Epithelial cell of prostate (primary cell): ENCODE data around the gene MED20.
"Not testable (repeated sequence)": the region's sequence is repeated elsewhere in the genome, so short reads cannot be mapped to it uniquely, and the experiment has no call there.

ENCODE experiments used
- DNase-seq: peaks from one replicate; pipeline ENCODE4 v3.0.0-alpha.2; 2011; ENCODE audit warnings: low read depth, low spot score
- H3K27ac ChIP-seq: fragments of 450-650 bp; 2 replicates; pipeline ENCODE4 v1.5.1; 2017; ENCODE audit warnings: mild to moderate bottlenecking

MED20 gene

GRCh38 chr6:41920921-41921711, at the start of gene MED20, which contains the start of gene BYSL:
MED20 (minus strand) TSS chr6:41921139; CDS start chr6:41921018, 121 bp downstream.
BYSL (plus strand) TSS chr6:41921499; CDS start chr6:41921563, 64 bp downstream.
- peak; percentile 83 for DNase-seq
- H3K27ac ChIP-seq: peak within 1 kb of the TSS; percentile 98

- no peak for DNase-seq
- no peak overlapping the region for H3K27ac ChIP-seq
Observed at GRCh38 chr6:41970436-41970846, 49.5 kb upstream of the MED20 start.

- peak overlapping the region; percentile 66 for H3K27ac ChIP-seq
- DNase-seq: peak; percentile 45
Observed at GRCh38 chr6:41967312-41968287, 46.7 kb upstream of the MED20 start.

- DNase-seq: no peak
- H3K27ac ChIP-seq: peak overlapping the region; percentile 66
Observed at GRCh38 chr6:41966961-41967311, 46.0 kb upstream of the MED20 start.

GRCh38 chr6:41966214-41966920, 45.4 kb upstream of the MED20 start:
- DNase-seq: no peak
- peak overlapping the region; percentile 66 for H3K27ac ChIP-seq

- H3K27ac ChIP-seq: no peak overlapping the region
- no peak for DNase-seq
Observed at GRCh38 chr6:41965429-41966213, 44.7 kb upstream of the MED20 start.

- no peak for DNase-seq
- no peak overlapping the region for H3K27ac ChIP-seq
Observed at GRCh38 chr6:41964201-41964887, 43.4 kb upstream of the MED20 start.

GRCh38 chr6:41963371-41963770, 42.4 kb upstream of the MED20 start:
- DNase-seq: no peak
- no peak overlapping the region for H3K27ac ChIP-seq

- no peak overlapping the region for H3K27ac ChIP-seq
- DNase-seq: no peak
Observed at GRCh38 chr6:41960028-41960427, 39.1 kb upstream of the MED20 start.

- H3K27ac ChIP-seq: no peak overlapping the region
- no peak for DNase-seq
Observed at GRCh38 chr6:41958022-41958856, 37.3 kb upstream of the MED20 start.

- DNase-seq: no peak
- H3K27ac ChIP-seq: no peak overlapping the region
Observed at GRCh38 chr6:41957117-41957516, 36.2 kb upstream of the MED20 start.

GRCh38 chr6:41955412-41955811, 34.5 kb upstream of the MED20 start:
- DNase-seq: no peak
- H3K27ac ChIP-seq: no peak overlapping the region

GRCh38 chr6:41954668-41955067, 33.7 kb upstream of the MED20 start:
- no peak for DNase-seq

GRCh38 chr6:41947581-41948220, 26.8 kb upstream of the MED20 start:
- no peak for DNase-seq
- no peak overlapping the region for H3K27ac ChIP-seq

More at GRCh38 chr6:41954668-41955067, 33.7 kb upstream of the MED20 start:
- H3K27ac ChIP-seq: no peak overlapping the region

- no peak for DNase-seq
- H3K27ac ChIP-seq: no peak overlapping the region
Observed at GRCh38 chr6:41943456-41943855, 22.5 kb upstream of the MED20 start.

GRCh38 chr6:41942882-41943281, 21.9 kb upstream of the MED20 start:
- H3K27ac ChIP-seq, DNase-seq: not testable (repeated sequence)

- H3K27ac ChIP-seq: peak overlapping the region; percentile 69
- no peak for DNase-seq
Observed at GRCh38 chr6:41942067-41942851, 21.3 kb upstream of the MED20 start.
